GM20431 (cell line): ENCODE data around the gene DHRSX.
"Not testable (repeated sequence)": the region's sequence is repeated elsewhere in the genome, so short reads cannot be mapped to it uniquely, and the experiment has no call there.

Experiments used
- in situ Hi-C: fragments of 300-500 bp; cut with MseI, MboI; formaldehyde crosslinking; loops from one replicate; pipeline ENCODE4 v1.15.0; 2020; ENCODE audit warnings: low sequenced_read_pairs; ENCODE audit not compliant: unreplicated experiment

Gene DHRSX

DNA sequence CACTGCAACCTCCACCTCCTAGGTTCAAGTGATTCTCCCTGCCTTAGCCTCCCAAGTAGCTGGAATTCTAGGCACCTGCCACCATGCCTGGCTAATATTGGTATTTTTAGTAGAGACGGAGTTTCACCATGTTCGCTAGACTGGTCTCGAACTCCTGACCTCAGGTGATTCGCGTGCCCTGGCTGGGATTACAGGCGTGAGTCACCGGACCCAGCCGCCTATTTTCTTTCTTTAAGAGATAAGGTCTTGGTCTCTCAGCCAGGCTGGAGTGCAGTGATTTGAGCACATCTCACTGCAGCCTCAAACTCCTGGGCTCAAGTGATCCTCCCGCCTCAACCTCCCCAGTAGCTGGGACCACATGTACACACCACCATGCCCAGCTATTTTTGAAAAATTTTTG lies 166.5 kb downstream of the DHRSX start:
- in situ Hi-C loops = no loop called here

DNA sequence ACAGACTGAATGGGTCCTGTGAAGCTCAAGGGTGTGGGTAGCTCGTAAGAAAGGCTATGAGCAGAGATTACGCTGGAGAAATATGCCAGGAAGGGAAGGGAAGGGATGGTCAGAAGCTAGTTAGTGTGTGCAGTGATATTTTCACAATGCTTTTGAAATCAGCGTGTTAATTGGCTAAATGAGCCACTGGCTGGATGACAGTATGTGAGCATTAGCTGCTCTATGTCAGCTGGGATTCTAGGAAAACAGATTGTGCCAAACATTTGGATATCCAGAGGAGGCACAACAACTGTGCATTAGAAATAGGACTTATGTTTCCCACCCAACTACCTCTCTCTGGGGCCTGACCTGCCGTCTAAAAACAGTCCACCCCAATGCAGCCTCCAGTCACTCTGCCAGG lies 168.5 kb downstream of the DHRSX start:
- in situ Hi-C loops = no loop called here

DNA sequence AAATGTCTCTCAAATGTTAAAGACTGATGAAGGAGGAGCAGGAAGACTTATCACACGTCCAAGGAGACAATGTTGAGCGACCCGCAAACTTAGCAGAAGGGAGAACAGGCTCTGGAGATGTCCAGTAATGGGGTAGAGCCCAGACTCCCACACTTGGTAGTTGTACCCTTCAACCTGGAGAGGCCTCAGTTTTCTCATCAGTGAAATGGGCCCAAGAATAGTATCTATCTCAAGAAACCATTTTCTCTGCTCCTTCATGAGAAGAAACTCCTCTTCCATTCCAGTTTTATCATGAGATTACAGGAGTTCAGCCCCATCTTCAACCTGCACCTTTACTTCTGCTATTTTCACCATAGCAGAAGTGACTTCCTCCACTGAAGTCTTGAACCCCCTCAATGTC lies 169.9 kb downstream of the DHRSX start:
- in situ Hi-C loops = no loop called here

DNA sequence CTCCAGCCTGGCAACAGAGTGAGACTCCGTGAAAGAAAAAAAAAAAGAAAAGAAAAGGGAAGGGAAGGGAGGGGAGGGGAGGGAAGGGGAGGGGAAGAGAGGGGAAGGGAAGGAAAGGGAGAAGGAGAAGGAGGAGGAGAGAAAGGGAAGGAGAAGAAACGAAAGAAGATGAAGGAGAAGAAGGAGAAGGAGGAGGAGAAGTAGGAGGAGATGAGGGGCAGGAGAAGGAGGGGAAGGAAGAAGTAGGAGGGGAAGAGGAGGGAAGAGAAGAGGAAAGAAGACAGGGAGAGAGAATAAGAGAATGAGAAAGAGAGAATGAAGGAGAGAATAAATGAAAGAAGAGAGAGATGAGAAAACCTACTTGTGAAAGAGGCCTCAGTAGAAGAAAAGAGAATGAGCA lies 170.3 kb downstream of the DHRSX start:
- in situ Hi-C loops = no loop called here

DNA sequence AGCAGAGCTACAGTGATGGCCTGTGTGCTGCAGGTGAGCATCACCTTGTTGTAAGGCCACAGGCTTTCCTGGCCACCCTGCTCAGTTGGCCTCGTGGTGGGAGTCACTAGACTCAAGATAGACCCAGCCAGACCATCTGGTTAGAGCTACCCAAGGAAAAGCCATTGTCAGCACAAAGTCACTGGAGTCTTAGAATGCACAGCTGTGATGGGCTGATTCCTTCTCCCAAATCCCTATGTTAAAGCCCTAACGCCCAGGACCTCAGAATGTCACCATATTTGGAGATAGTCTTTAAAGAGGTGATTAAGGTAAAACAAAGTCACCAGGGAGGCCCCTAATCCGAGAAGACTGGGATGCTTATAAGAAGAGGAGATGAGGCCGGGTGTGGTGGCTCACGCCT lies 173.4 kb downstream of the DHRSX start:
- in situ Hi-C loops = no loop called here

DNA sequence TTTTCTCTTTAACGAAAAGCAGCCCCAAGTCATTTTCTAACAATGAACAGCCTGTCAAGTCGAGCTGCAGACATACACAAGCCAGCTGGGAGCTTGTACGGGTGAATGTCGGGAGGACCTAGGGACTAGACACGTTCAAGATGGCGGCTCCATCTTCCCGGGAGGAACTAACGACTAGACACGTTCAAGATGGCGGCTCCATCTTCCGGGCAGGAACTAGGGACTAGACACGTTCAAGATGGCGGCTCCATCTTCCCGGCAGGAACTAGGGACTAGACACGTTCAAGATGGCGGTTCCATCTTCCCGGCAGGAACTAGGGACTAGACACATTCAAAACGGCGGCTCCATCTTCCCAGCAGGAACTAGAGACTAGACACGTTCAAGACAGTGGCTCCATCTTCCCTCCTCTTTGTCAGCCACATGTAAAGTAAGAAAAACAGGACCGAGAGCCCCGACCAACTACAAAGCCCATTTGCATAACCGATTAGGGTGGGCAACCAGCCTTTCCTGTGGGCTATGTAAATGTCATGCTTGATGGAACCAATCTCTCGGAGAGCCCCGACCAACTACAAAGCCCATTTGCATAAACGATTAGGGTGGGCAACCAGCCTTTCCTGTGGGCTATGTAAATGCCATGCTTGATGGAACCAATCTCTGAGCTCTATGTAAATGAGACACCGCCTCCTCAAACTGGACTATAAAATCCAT lies 175.5 kb downstream of the DHRSX start:
- in situ Hi-C loops = no loop called here

DNA sequence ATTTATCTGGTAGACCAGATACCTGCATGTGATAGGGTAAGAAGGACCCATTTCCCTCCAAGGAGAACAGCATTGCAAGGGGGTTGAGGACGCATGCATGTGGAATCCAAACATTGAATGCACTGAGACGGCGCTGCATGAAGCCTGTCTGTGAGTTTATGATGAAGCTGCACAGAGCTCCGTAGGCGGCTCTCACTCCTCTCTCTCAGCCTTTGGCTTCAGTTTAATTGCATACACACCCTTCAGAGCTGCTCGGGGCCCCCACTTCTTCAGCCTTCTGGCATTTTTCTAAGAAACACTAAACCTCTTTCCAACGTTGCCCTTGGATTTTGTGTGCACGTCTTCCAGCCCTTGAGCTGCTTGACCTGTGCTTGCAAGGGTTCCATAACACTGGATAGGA lies 176.6 kb downstream of the DHRSX start:
- in situ Hi-C loops = no loop called here

DNA sequence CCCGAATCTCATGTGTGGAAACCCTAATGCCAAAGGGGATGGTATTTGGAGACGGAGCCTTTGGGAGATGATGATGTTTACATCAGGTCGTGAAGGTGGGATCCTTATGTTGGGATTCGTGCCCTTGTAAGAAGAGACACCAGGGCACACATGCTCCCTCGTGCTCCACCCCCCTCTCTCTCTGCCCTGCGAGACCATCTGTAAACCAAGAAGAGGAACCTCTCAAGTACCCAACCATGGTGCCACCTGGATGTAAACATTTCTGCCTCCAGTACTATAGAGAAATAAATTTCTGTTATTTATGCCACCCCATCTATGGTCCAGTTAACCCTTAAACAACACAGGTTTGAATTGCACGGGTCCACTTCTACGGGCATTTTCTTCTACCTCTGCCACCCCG lies 179.4 kb downstream of the DHRSX start:
- in situ Hi-C loops = no loop called here

DNA sequence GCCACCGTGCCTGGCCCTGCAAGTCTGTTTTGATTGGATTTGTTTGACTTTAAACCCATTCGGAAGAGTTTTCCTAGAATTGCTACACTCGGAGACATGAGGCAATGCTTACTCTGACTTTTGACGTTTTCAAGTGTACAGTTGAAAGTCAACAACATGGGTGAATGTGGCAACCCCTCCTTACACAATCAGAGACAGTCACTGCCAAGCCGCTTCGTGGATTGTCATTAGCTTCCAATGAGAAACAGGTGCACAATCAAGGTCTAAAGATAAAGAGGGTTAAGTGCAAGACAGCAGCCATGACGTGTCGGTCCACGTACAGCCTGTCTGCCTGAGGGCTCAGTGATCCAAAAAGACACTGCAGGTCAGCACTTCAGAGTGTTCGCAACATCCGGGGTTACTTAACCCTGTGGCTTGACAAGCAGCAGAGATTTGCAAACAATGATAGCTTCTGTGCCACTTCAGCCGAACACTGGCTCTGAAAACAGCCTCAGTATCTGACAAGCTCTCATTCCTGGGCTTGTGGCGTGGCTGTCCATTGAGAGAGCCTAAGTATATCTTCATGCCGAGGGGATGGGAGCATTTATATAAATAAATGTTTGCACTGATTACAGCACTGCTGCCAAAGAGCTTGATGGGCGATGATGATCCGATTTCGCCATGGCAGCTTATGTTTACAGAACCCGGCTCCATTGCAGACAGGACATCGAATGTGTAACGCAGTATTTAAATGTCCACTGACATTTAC lies 180.0 kb downstream of the DHRSX start:
- in situ Hi-C loops = no loop called here

DNA sequence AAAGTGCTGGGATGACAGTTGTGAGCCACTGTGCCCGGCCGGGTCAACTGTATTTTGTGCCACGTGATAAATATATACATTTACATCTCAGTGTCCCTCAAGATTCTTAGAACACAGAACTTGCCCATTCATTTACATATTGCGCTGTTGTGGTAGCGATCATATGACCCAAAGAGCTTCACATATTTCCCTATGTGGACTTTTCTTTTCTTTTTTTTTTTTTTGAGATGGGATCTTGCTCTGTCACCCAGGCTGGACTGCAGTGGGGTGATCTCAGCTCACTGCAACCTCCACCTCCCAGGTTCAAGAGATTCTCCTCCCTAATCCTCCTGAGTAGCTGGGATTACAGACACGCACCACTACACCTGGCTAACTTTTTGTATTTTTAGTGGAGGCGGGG lies 180.7 kb downstream of the DHRSX start:
- in situ Hi-C loops = no loop called here

DNA sequence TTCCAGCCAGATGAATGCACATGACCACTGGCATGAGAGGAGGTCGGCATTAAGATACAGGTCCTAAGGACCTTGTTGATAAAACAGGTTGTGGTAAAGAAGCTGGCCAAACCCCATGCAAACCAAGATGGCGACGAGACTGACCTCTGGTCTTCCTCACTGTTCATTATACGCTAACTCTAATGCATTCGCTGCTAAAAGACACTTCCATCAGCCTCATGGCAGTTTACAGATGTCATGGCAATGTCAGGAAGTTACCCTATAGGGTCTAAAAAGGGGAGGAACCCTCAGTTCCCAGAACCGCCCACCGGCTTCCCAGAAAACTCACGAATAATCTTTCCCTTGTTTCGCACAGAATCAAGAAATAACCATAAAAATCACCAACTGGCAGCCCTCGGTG lies 182.4 kb downstream of the DHRSX start:
- in situ Hi-C loops = no loop called here

DNA sequence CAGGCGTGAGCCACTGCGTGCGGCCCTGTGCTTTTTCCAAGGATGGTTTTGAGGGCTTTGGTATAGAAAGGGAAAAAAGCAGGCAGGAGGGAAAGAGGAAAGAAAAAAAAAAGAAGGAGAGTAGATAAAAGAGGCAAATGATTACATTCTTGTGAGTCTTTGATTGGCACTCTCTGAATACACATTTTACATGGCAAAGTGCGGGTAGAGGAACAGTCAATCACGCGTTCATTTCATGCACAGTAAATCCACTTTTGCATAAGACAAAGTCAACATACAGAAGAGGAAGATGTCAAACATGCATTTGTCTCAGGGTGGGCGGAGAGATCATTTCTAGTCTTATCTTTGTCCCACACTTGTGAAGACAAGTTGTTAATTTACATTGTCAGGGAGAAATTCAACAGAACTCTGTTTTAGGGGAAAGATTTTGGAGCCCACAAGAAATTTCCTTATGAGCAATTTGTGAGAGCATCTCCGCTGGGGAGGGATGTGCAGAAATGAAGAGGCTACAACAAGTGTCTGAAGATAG lies 183.2 kb downstream of the DHRSX start:
- in situ Hi-C loops = no loop called here

DNA sequence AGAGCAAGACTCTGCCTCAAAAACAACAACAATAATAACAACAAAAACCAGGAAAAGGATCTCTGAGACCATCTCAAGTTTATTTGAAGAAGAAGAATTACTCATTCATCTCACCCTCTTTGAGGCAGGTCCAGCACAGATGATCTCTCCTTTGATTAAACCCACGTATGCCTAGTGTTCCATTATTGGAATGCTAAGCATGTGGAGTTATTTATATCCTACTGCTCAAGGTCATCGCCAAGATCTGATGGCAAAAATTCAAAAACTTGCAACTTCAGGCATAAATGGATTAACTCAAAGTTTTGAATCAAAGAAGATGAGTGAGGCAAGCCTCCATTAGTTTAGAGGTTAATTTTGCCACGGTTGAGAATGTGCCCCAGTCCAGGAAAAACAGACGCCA lies 184.2 kb downstream of the DHRSX start:
- in situ Hi-C loops = no loop called here

DNA sequence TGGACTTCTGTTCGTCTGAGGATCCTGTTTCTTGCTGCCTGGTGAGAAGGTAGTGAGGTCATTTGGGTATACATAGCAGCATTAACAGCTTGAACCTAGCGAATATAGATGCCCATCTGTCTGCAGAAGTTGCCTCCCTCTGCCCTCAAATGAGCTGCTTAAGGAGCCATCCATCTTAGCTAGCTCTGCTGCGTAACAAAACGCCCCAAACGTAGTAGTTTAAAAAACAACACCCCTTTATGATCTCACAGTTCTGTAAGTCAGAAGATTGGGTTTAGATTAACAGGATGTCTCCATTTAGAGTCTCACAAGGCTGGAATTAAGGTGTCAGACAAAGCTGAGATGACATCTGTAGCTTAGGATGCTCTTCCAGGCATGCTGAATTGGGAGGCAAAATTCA lies 185.3 kb downstream of the DHRSX start:
- in situ Hi-C loops = no loop called here

DNA sequence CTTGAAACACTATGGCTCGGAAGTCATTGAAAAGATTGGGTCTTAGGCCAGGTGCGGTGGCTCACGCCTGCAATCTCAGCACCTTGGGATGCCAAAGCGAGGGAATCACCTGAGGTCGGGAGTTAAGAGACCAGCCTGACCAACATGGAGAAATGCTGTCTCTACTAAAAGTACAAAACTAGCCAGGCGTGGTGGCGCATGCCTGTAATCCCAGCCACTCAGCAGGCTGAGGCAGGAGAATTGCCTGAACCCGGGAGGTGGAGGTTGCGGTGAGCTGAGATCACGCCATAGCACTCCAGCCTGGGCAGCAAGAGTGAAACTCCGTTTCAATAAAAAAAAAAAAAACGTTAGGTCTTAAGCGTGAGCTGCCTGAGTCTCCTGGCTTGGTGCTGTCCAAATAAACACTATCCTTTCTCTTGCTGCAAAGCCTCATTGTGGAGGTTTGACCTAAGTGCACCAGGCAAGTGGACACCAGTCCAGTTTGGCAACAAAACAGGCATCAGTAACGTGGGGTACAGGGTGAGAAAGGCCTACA lies 185.9 kb downstream of the DHRSX start:
- in situ Hi-C loops = no loop called here

DNA sequence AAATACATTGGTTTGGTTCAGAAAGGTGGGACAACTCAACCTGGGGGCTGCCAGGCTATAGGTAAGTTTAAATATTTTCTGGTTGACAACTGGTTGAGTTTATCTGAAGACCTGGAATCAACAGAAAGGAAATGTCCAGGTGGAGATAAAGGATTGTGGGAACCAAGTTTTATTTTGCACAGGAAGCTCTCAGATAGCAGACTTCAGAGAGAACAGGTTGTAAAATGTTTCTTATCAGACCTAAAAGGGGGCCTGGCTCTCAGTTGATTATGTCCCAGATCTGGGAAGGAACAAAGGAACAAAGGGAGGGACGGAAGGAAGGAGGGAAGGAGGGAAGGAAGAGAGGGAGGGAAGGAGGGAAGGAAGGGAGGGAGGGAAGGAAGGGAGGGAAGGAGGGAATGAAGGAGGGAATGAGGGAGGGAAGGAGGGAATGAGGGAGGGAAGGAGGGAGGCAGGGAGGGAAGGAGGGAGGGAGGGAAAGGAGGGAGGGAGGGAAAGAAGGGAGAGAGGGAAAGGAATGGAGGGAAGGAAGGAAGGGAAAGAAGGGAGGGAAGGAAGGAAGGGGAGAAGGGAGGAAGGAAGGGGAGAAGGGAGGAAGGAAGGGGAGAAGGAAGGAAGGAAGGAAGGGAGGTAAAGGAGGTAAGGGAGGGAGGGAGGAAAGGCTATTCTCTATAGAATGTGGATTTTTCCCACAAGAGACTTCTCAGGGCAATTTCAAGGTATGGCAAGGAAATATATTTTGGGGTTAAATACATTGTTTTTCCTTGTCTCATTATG lies 186.7 kb downstream of the DHRSX start:
- in situ Hi-C loops = no loop called here

DNA sequence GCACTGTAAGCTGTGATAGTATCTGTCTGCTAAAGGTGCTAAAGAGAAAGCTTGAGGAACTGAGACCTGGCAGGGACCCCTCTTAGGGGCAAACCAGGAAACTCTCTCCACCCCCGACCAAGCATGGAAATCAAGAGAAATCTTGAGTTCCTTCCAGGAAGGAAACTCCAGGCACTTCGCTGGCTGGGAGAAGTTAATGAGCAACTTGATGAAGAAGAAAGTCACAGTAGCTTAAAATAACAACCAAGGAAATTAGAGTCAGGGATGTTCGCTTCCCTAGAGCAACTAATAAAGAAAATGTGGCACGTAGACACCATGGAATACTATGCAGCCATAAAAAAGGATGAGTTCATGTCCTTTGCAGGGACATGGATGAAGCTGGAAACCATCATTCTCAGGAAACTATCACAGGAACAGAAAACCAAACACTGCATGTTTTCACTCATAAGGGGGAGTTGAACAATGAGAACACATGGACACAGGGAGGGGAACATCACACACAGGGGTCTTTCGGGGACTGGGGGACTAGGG lies 188.7 kb downstream of the DHRSX start:
- in situ Hi-C loops = not testable (repeated sequence)

DNA sequence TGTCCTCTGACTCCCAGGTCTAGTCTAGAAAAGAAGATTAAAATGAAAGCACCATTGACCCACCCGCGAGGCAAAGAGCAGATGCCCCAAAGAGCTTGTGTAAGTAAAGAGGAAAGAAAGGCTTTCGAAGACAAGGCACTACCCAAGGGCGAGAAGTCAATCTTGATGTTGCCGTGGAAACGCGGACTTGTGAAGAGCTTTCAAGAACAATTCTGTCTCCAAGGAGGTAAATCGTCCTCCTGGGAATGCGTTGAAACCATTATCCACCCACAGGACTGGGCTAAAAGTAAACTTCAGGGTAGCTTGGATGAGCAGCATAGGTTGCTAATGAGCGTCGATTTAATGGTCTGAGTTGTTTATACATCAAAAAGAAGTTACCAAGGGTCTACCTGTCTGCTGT lies 189.3 kb downstream of the DHRSX start:
- in situ Hi-C loops = no loop called here

DNA sequence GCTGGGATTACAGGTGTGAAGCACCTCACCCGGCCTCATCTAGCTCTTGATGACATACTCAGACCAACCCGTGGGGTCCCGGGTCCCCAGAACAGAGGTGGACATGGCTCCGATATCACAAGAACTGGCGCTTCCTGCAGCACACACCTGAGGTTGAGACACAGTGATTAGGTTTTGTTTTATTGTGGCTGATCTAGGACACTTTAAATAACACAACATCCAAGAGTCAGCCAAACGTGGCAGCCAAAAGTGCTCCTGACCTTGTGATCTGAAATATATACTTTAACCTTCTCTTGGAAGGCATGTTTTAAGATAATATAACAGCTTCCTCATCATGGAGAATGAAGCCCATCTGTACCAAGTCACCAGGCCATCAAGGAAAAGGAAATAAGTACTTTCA lies 198.9 kb downstream of the DHRSX start:
- in situ Hi-C loops = no loop called here

DNA sequence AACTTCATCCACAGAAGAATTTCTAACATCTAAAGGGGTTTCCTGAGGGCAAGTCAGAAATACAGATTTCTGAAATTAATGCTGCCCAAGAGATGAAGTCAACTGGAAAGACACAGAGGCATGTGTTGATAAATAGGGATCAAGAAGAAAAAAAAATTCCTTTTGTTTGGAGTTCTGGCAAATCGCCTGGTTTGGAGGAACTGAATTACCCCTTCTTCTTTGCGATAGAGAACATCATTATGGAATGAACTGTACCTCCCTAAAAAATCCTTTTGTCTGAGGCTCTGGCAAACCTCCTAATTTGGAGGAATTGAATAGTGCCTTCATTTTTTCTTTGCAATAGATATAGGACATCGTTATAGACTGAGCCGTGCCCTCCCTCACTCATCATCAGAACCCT lies 200.9 kb downstream of the DHRSX start:
- in situ Hi-C loops = no loop called here
